GM19452 (cell line): ENCODE measurements around the gene AOX1.
"Not testable (repeated sequence)": the region's sequence is repeated elsewhere in the genome, so short reads cannot be mapped to it uniquely, and the experiment has no call there.

Source experiments
- ATAC-seq: cut with Tn5 transposase; IDR thresholded peaks from one replicate; pipeline ENCODE4 v1.9.1; 2021; ENCODE audit not compliant: unreplicated experiment

AOX1 gene

DNA sequence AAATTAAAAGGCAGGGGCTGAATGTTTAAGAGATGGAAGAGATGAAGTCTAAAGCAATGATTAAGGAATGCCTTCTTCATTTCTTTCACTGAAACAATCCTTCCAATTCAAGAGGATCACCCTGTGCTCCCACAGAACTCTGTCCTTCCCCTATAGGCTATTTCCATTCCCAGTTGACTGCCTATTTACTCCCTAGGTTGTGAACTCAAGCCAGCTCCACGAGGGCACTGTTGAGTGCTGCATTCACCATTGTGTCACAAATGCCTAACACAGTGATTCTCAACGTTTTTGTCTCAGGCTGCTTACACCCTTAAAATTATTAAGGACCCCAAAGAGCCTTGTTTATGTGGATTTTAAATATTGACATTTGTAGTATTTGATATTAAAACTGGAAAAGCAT lies 112.4 kb downstream of the AOX1 start:
- ATAC-seq, result no peak

DNA sequence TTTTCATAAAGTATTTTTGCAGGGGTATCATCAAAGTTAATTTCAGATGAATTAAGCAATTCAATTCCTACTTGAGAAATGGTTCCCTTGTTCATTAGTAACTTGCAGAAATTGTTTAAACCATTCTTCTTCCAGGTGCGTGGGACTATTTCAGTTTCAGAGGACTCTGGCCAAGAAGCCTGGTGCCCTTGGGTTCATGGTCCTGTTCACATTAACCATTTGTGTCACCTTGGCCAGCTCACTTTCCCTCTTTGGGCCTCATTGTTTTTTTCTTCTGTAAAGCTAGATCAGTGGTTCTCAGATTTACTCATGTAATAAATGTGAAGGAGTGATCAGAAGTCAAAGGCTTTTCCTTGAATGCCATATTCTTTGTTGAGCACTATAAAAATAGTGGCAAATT lies 113.5 kb downstream of the AOX1 start:
- no peak for ATAC-seq

DNA sequence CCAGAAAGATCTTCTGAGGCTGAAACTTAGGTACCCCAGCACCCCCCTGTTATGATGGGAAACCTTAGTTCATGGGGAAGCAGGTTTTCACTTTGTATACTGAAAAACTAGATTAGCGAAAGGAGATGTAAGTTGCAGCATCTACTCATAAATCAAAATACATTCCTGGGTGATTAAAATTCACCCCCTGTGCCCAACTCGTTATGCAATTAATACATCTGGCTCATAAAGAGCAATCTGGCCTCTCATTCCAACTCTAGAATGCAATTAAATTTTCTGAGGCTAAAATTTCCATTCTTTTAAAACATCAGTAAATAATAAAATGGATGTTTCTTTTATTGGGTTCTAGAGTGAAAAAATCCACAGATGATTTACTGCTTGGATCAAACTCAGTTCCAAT lies 115.0 kb downstream of the AOX1 start:
- no peak for ATAC-seq

DNA sequence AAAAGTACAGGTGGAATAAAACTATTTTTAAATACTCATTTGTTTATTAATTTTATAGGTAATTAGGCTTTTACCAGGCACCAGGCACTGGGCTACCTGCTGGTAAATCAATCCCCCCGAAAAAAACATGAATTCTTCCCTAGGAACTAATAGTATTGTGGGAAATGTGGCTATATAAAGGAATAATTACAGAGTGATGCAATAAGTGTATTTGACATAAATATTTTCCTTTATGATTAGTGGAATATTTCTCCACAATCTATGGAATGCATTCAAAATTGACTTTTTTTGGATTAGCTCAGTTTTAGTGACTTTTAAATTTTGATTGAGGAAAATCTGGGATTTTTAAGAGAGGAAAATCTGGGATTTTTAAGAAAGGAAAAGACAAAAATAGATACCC lies 116.2 kb downstream of the AOX1 start:
- ATAC-seq, result no peak

DNA sequence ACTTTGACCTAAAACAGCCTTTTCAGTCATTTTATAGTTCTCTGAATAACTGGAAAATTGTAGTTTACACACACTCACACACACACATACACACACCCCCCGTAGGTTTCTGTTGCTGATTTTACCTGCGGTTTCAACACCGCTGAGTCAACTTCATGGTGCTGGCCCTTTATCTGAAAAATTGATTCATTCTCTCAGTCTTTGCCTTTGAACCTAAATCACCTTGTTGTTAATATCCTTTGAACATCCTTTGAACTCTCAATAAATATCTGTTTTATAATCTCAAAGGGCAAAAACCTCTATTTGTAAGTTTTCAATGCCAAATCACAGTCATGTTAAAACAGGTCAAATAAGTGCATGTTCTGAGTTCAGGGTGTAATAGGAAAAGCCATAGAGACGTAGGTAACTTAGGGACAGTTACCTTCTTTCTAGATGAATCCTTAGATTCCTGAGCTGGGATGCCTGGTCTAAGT lies 116.9 kb downstream of the AOX1 start:
- no peak for ATAC-seq

DNA sequence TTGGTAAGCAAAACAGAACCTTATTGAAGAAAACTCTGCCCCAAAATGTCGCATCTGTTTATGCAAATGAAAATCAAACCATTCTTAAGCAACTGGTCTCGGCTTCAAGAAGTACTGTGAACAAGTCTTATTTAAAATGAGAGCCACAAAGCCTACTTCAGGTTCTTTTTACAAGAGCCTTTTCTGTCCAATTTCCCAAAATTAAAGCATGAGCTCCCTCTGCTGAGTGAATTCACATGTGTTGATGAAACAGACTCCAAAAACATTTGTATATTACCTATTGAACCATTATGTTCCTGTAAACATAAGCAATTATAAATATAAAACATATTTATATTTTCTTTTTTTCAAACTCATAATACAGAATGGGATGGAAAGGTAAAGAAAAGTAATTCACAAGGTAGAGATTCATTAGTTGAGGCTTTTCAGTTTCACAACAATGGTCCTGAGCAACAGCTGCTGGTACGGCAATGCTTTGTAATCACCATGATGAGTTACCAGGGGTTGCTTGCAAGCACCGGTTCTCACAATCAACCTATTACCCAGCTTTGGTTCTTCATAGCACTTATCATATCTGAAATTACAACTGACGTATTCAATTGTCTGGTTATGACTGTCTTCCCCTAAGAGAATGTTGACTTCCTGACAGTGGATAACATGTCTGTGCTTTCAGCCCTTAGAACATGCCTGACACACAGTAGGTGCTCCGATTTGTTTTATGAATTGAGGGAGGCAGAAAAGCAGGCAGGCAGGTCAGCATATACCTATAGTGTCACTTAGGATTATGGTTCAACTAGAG lies 117.5 kb downstream of the AOX1 start:
- ATAC-seq, result no peak

DNA sequence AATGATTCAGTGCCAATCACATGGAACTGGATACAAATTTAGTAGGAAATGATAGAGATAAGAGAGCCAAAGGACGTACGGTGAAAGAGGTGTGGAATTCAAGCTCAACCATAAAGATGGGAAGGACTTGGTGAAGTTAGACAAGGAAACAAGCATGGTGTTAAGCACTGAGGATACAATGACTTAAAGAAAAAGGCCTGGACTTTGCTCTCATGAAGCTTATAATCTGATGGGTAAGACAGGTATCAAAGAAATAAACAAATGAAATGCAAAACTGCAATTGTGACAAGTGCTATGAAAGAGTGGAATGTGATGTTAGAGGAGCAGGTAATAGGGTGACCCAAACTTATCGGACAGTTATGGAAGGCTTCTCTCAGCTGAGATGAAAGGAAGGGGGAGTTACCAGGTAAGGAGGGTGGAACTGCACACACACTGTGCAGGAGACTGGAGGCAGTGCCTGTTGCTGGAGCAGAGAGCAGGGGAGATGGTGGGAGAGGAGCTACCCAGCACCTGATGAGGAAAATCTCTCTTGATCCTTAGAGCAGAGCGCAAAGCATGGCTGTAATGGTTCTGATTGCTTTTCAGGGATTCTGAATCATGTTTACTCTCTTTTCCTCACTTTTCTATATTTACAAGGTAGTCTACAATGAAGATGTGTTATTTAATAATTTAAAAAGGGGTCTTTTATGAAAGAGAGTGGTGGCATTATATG lies 118.3 kb downstream of the AOX1 start:
- ATAC-seq, result no peak

DNA sequence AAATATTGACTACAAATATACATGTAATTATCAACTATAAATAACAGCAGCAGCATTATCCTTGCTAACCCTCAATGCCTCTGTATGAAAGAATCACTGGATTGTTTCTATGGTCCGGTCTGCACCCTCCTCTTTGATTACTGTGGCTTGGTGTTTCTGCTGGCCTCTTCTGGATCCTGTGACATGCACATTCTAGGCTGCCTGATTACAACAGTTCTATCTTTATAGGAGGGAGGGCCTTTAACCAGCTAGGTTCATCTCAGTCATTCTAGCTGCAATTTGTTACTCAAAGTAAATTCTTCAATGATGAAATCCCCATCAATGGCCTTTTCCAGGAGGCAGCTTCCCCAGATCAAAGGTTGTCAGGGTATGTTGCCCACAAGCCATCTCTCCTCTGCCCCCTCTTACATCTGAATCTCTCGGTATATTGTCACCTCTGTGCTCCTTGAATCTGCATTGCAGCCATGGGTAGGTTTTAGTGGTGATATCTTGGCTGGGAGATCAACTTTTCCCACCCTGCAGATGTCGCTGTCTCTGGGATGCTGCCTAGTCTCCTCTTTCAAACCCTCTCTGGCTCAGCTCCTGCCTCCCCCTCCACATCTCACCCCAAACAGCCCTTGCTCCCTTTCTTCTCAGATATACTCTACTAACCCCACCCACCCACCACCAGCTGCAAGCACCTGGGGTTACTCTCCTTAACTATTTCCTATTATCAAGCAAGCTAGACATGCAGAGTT lies 119.7 kb downstream of the AOX1 start:
- ATAC-seq, result no peak

DNA sequence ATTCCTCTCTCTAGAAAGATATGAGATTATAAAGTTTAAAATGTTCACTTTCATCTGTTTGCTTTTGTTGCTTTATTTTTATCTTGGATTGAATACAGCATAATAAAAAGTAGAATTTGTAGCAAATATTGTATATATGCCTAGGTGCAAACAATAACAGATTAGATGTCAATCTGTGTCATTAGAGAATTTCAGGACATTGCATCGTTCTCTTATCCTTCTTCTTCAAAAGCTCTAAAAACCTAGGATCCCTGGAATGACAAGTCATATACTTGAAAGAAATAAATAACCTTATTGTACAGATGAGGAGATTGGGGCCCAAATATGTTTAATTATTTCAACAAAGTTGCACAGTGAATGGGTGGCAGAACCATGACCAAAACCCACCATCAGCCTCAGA lies 123.1 kb downstream of the AOX1 start:
- no peak for ATAC-seq

DNA sequence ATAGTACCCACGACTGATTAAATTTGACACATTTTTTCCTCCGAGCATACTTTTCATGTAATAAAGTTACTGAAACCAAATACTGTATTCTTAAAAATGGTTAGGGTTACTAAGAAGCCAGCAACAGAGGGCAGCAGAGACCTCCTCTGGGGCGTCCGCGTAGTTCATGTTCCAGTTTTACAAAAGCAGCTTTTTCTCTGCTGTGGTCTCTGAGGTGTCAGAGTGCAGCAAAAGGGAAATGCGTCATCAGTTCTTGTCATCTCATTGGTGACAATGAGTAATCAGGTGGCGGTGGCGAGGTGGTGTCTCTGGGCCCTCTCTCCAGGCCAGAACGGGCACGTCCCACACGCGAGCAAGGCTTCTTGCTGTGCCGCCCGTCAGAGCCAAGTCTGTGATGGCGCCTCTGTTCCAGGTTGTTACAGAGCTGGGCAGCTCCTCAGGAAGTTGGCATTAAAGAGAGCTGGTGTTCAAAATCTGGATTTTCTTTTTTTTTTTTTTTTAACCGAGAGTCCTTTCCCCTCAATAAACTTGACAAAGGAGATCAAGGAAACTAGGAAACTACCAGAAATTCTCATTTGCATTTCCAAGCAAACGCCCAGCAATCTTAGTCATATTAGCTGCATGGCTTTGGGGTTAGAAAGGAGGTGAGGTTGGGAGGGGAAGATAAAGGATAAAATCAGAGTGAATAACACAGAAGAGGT lies 127.3 kb downstream of the AOX1 start:
- peak; percentile 100 for ATAC-seq

DNA sequence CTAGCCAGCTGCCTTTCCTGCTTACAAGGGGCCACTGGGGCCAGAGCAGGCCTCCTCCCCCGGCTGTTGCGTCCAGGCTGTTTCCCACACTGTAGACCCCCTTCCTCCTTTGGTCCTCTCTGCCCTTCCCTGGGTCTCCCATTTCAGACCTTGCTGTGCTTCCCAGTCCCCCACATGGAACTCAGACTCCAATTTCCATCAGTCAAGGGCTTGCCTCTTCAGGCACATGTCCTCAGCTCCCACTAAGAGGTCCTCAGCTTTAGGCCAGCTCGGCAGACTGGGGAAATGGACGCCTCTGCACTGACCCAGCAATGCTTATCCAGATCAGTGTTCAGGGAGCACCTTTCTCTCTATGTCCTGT lies 127.9 kb downstream of the AOX1 start:
- ATAC-seq, result no peak

DNA sequence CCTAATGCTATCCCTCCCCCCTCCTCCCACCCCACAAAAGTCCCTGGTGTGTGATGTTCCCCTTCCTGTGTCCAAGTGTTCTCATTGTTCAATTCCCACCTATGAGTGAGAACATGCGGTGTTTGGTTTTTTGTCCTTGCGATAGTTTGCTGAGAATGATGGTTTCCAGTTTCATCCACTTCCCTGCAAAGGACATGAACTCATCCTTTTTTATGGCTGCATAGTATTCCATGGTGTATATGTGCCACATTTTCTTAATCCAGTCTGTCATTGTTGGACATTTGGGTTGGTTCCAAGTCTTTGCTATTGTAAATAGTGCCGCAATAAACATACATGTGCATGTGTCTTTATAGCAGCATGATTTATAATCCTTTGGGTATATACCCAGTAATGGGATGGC lies 129.2 kb downstream of the AOX1 start:
- not testable (repeated sequence) for ATAC-seq

DNA sequence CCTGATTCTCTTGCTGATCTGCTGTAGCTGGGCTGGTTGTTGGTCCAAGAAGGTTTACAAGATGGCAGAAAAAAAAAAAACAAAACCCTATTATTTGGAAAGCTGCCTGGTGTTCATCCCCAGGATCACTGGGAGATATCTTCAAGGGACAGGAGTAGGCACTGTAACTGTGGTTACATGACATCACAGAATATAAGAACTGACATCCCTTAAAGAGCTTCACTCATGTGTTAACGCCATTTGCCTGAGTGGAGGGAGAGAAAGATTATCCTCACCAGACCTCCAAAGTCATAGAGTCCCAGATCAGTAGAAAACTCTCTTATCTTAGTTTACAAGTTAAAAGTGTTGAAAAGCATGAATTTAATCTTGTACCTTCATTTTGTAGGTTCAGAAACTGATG lies 130.6 kb downstream of the AOX1 start:
- ATAC-seq, result no peak
